ENCODE data around the gene INAFM2.

The INAFM2 gene

DNA sequence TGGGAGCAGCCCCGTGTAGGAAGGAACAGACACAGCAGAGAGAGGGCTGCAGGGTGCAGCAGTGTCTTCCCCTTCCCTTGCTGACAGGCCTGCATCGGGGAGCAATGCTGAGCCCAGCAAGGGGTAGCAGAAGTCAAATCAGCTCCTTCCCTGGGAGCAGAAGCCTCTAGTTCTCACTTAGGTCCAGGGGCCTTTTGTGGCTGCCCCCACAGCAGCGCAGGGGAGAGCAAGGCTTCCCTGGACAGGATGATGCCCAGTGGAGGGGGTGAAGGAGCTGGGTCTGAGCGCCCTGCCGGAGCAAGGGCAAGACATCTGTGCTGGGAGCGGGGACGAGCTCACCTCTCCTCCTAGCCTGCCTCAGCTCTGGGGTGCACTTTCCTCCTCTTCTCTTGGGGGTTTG lies 16.6 kb upstream of the INAFM2 start:
- no peak for DNase-seq

DNA sequence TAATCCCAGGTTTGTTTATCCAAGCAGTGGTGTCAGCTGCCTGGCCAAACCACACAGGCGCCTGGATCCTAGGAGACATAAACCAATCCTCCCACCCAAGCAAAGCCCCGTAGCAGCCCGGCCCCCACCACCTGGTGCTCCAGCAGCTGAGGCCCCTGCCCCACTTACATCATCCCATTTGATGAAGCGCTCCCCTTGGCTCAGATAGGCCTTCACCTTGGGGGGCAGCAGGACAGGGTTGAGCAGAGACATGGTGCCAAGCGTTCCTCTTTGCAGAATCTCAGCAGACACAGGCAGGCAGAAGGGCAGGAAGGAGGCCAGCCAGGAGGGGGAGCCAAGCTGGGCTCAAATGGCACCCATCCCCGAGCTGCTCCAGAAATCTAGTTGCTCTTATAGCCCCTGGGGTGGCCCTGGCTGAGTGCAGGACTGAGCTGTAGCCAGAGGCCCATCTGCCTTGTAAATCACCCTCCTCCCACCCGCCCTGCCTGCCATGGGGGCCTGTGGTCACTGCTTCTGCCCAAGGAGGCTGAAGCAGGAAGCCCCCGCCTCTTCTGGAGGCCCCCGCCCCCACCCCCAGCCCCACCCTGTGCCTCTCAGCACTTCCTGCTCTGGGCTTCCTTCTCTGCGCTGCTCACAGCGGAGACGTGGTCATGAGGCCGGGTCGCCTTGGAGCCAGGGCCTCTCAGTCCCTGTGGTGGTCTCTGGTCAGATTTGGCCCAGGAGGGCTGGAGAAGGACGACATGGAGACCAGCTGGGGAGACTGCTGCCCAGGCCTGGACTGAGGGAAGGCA lies 15.9 kb upstream of the INAFM2 start, which contains the start of gene PLCB2:
Gene PLCB2, minus strand, starts transcription at position 515 of the 791 bp plus-strand sequence. Its CDS starts 263 bp downstream, at position 252.
- DNase-seq, result no peak

DNA sequence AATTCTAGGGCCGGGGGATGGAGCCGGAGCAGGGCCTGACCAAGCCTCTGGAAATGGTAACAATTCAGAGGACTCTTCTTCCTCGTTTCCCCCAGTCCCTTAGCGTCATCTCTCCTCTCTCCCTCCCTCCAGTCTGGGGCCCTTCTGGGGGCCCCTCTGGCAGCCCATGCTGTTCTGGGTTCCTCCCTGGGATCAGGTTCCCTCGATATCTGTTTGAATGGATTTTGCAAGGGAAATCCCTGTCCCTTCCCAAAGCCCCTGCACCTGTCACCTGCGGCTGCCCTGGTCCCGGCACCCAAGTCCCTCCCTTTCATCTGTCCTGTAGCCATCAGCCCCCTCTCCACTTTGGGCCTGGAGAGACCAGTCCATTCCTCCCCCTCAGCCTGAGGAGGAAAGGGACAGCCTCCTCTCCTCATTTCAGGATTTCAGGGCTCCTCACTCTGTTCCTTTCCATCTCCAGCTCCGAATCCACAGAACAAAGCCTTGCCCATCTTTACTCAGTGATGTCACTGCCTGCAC lies 14.1 kb upstream of the INAFM2 start:
- DNase-seq, result no peak

DNA sequence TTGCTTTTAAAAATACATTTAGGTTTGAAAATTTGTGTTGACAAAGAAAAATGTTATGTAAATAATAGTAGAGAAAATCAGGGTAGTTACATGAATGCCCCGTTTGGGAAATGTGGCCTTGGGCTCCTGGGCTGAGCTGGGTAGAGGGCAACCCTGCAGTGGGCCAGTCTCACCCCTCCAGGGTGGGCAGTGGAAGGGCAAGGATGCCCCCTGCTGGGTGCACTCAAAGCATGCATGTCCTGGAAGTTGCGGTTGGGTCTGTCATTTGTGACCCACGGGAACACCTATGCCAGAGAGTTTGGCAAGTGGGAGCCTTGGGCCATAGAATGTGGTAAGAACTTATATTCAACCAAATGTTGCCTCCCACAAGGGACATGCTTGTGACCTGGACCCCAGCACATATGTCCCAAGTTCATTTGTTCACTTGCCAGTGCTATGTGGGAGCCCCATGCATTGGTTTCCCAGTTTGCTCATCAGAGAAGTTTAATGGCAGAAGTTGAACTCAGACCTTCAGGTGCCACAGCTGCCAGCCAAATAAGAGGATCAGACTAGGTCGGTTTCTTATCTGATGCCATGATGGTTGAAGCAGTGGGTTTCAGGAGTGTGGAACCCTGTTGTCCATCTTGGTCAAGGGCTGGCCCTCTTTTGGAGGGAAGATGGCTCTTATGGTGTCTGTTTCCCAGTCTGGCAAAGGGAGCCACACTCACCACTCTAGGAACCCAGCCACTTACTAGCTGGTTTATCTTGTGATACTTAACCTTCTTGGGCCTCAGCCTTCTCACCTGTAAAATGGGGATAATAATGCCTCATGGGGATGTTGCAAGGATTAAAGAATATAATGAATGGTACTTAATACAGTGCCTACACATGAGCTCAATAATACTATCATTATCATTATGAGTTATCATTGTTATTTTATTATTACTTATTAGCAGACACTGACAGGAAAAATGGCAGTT lies 13.2 kb upstream of the INAFM2 start:
- no peak for DNase-seq

DNA sequence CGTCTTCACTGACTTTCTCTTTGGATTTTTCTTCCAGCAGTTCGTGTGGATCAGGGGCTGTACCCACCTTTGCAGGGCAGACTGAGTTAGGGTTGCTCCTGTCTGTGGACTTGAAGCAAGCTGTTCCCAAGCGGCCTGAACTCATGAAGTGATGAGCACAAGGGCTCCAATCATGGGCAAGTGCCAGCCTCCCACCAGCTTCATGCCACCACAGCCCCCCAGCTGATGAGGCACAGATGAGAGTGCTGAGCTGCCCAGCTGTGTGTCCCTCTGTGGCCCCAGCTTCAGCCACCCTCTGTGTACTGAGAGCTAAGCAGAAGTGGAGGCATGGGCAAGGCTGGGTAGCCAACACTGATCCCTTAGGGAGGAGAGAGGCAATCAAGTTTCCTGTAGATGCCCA lies 12.5 kb upstream of the INAFM2 start:
- no peak for DNase-seq

DNA sequence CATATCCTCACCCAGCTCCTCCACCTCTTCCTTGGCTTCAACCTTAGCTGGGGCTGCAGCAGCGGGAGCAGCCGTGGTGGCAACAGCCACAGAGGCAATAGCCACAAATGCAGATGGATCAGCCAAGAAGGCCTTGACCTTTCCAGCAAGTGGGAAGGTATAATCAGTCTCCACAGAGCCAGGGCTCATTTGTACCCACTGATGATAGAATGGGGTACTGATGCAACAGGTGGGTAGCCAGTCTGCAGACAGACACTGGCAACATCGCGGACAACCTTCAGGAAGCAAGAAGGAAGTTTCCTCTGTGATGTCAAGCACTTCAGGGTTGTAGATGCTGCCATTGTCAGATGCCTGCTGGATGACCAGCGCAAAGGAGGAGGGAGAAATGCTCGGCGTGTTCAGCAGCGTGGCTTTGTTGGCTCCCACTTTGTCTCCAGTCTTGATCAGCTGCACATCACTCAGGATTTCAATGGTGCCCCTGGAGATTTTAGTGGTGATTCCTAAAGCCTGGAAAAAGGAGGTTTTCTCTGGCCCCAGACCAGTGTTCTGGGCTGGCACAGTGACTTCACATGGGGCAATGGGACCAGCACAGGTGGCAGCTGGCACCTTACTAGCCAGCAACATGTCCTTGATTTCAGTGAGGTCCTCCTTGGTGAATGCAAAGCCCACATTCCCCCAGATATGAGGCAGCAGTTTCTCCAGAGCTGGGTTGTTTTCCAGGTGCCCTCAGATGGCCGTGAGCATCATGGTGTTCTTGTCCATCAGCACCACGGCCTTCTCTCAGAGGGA lies 10.9 kb upstream of the INAFM2 start:
- no peak for DNase-seq

DNA sequence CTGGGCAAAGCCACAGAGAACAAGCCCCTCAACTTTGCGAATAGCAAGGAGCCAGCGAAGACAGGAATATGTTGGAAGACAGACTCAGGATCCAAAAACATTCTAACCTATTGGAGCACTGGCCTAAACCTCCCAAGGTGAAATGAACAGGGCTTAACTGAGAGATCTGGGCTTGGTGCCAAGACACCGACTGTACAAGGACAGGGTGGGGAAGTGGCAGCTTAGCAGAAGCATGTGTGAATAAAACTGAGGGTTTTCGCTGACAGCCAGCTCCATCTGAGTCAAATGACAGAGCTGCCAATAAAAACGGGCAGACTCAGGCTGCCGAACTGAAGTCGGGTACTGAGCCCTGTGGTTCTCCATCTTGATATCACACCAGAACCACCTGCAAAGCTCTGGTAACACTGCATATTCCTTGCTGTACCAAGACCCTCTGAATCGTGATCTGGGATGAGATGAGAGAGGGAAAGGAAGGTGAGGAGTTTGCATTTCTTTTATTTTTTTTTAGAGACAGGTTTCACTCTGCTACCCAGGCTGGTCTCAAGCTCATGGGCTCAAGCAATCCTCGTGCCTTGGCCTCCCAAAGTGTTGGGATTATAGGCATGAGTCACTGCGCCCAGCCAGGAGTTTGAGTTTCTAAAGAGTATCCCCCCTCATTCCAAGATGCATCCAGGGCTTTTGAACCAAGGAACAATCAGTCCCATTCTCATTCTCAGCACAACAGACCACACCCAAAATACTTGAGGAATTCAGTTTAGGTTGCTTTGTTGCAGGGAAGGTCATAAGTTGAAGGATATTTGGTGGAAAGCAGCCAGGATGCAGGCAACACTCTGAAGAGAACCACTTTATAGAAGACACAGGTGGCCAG lies 9.7 kb upstream of the INAFM2 start:
- DNase-seq, result no peak

DNA sequence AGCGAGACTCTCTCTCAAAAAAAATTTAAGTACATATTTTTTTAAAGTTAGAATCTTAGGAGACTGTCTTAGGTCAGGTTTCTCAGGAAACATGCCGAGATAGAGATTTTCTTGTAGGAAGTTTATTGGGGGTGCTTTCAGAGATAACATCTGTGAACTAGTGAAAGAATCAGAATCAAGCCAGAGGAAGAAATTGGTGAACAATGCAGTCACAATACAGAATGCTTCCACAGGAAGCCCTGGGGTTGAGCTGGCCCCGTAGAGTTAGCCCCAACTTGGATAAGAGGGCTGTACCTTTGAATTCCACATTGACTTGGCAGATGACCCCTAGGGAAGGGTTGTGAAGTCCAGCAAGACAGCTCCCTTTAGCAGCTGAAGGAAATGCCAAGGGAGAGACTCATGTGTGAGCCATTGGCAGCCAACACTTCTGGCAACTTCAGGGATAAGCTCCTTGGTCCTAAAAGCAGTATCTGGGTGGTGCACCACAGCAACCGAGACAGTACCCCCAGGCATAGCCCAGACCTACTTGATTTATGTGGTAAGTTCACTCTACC lies 8.7 kb upstream of the INAFM2 start:
- DNase-seq, result no peak

DNA sequence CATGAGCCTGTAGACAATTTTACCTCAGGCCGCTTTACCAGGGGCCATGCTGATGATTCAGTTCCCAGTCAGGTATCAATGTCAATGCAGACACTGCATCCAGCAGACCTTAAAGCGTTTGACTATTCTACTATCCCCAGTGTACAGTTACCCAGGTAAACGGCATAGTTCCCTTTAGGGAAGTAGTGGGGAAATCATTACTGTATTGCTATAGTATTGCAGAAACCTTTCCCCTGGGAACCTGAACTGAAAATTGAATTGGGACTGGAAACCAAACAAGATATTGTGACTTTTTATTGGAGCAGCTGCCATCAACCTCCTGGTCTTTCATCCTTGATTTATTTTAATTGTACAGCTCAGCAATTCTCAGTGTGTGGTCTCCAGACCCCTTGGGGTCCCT lies 6.6 kb upstream of the INAFM2 start:
- DNase-seq, result no peak

DNA sequence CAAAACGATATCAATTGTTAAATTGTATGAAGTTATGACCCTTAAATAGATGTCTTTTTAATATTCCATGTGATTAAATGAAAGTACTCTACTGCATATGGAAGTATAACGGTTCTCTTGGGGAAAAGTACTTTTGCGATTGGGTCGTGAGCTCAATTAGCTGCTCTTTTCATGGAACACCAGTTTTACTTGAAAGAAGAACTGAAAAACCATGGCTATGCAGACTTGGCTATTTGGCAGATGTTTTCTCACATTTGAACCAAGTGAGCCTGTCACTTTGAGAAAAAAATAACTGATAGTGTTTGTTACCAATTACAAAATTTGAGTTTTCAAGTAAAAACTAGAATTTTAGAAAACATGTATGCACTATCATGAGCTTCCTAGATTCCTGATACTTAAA lies 5.9 kb upstream of the INAFM2 start:
- DNase-seq, result no peak

DNA sequence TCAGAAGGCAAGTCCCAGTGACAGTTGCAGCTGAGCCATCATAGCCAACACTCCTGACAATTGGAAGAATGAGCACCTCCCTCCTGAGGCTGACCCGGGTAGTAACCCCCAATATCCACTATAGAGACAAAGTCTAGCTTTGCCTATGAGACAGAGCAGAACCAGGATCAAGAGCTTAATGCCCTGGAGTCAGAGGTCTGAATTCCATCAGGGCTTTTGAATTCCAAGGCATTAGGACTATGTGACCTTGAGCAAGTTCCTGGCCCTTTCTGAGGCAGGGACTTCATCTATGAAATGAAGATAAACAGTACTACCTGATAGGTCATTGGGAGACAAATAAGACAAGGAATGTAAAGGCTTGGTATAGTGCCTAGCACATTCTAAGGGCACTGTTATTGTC lies 3.1 kb upstream of the INAFM2 start:
- no peak for DNase-seq

DNA sequence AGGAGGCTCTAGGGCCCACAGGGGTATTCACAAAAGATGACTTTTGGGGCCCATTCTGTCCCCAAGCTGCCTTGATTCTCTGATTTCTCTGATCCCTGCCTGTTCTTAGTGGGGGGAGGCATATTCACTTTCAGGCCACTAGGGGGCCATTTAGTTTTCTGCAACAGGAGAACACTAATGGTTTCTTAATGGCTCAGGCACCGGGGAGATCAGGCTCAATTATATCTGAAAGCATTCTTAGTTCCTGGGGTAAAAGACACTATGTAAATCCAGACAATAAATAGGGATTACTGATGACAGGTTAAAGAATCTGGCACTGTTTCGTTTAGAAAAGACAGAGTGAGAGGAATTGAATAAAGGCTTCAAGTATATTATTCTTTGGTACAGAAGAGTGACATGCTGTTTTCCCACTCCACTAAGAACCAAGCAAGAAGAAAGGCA lies 2.5 kb upstream of the INAFM2 start:
- peak; percentile 64 for DNase-seq

DNA sequence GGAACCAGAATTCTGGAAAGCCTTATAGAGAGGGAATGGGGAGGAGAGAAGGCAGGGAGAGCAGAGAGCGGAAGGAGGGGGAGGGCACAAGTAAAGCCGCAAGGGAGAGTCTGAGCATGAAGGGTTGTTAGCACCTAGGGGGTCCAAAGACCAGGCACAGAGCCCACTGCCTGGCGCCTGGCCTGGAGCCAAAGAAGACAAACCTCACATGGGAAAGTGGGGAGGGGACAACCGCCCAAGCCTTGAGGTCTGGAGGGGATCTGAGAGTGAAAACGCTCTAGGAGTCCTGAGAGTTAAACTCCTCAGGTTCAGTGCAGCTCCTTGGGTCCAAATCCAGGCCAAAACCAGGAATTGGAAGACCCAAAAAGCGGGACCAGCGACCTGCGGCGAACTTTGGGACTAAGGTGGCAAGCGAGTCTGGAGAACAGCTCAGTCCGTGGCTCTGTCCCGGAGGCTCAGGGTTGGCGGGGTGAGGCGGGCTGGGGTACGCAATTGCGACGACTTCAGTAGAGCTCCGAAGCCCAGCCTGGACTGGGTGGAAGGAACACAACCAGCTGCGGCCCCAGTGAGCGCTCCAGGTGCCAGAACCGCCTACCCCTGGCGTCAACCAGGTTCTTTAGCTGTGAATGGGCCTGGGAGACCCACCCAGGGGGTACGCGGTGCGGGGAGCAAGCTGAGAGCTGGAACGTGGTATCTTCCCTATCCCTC lies 807 bp upstream of the INAFM2 start:
- peak; percentile 48 for DNase-seq

DNA sequence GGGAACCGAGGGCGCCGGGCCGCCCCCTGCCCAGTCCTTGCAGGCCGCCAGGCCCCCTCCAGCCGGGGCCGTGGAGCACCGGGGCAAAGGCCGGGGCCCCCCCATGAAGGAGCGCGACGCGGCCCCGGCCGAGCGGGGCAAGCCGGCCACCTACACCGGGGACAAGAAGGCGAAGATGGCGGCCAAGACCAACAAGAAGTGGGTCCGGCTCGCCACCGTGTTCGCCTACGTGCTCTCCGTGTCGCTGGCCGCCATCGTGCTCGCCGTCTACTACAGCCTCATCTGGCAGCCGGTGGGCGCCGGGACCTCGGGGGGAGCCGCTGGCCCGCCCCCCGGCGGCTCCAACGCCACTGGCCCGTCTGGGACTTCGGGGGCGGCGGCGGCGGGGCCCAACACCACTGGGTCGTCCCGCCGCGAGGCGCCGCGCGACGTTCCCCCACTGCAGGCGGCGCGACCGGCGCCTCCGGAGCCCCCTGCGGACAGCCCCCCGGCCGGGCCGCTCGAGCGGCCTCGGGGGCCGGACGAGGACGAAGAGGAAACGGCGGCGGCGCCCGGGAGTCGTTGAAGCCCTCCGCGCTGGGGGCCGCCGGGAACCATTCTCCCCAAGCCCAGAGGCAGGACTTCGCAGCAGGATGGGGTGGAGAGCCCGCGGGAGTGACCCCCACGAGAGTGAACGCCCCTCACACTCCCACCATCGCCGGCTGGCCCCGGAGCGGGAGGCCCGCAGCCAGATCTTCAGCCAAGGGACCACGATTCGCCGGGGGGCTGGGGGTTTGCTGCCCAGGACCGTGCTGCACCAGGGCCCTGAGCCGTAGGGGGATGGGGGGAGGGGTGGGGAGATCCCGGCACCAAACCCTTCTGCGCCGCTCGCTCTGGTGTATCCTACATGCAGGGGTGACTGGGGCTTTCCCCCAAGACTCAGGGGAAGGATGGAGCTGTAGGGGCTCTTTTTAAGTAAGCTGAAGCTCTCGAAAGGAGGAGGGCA lies 753 bp downstream of the INAFM2 start:
- DNase-seq, result no peak

DNA sequence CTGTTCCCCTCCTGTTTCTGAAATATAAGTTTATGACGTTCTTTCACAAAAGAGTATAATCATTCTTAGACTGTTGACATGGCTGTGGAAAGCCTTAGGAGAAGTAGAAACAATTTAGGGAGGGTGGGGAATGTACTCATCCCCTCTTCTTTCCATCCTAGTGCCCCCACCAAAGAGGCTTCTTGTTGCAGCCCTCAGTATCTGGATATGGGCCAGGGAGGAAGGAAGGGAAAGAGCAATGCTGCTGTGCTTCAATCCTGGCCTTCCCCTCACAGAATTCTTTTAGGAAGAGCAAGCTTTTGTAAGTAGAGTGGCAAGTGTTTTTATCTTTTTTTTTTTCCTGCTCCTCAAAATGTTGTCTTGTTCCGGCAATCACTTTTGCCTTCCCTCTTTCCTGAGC lies 1.7 kb downstream of the INAFM2 start:
- DNase-seq, result no peak

DNA sequence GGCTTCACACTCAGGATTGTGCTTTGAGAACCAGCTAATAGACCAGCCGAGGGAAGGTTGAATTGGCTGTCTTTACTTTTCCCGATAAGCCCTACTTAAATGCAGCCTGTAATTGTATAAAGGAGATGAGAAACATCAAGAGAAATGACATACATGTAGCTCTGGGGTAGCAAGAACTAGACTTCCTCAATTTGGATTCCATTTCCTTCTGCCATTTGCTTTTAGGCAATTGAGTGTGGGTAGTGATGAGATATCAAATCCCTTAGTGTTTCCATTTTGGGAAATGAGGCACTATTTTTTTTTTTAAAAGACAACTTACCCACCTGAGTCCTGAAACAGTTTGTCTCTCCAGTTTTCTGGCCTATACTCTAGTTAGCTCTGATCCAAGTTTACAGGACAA lies 2.2 kb downstream of the INAFM2 start:
- DNase-seq, result no peak

DNA sequence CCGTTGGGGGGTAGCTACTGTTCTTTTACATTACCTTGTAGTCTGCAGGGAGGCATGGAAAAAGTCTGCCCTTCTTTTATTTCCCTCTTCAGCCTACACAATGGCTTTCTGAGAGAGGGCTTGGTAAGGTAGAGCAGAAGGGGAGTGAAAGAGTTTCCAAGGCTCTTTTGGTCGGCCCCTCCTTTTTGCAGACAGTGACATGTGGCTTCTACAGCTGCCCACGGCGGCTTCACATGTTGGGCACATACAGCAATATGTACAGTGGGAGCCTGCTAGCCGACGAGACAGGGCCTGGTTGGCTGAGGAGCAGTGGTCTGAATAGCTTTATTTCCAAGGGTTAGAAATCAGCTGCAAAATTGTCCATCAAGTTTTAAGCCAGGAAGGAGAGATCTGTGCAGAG lies 4.0 kb downstream of the INAFM2 start:
- no peak for DNase-seq

DNA sequence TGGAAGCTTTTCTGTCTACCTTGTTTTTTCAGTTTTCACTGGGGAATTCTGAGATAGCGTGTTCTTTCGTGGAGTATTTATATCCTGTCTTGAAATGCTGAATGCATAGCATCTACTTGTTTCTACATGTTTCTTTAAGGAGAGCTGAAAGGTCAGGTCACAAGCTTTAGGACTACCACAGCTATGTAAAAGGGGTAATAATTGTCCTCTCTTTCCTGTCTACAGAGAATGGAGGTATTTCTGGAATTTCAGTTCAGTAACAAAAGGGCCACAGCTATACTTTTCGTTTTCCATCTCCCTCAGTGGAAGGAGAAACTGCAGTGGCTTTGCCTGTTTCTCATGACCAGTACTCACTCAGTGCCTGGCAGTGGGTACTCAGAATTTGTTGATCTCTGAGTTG lies 4.7 kb downstream of the INAFM2 start:
- peak; percentile 76 for DNase-seq

DNA sequence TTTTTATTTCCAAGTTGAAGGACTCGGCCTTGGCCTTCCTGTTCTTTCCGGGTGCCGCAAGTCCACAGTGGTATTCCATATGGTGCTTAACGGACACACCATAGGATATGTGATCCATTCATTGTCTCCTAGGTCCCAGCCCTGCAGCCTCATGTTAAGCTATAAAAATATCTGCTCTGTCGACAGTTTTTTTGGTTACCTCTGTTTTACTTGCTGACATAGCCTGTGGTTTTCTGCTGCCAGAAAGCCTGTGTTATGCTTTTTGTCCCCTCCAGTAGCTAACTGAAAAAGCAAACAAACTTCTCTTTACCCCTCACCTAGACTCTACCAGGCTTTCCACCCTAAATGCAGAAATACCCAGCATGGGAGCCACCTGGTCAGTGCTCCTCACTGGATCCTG lies 5.3 kb downstream of the INAFM2 start:
- no peak for DNase-seq
